AG10803 (cell line): ENCODE results near the gene NAGLU.
A peak's percentile ranks its signal among the peaks of the same experiment; 100 is the strongest.

Experiments
- DNase-seq: peaks from one replicate; pipeline ENCODE4 v3.0.0; 2010; ENCODE audit warnings: low read depth
- H3K4me3 ChIP-seq: 2 replicates; pipeline ENCODE4 v1.5.1; 2011; ENCODE audit warnings: mild to moderate bottlenecking, low read length, control low read depth
- CTCF ChIP-seq: conservative IDR thresholded peaks from 2 replicates; pipeline ENCODE4 v1.5.1; 2011; ENCODE audit warnings: mild to moderate bottlenecking, low read length, control low read depth, inconsistent platforms

The NAGLU gene

GRCh38 chr17:42536048-42536371, at the start of gene NAGLU:
NAGLU (plus strand) TSS chr17:42536241; CDS start chr17:42536273, 32 bp downstream.
- no peak for TF ChIP-seq CTCF
- DNase-seq = peak; percentile 84
- peak within 1 kb of the TSS; percentile 78 for H3K4me3 ChIP-seq

GRCh38 chr17:42488032-42488431, 48.0 kb upstream of the NAGLU start:
- no peak overlapping the region for H3K4me3 ChIP-seq

GRCh38 chr17:42493319-42493718, 42.7 kb upstream of the NAGLU start:
- TF ChIP-seq CTCF = no peak
- DNase-seq = no peak
- H3K4me3 ChIP-seq = no peak overlapping the region

More at GRCh38 chr17:42488032-42488431, 48.0 kb upstream of the NAGLU start:
- no peak for TF ChIP-seq CTCF
- DNase-seq = no peak

GRCh38 chr17:42494673-42495072, 41.4 kb upstream of the NAGLU start:
- DNase-seq = peak; percentile 18
- H3K4me3 ChIP-seq = no peak overlapping the region
- TF ChIP-seq CTCF = no peak

- TF ChIP-seq CTCF = no peak
- no peak for DNase-seq
- H3K4me3 ChIP-seq = no peak overlapping the region
Measured at GRCh38 chr17:42498828-42499227, 37.2 kb upstream of the NAGLU start.

GRCh38 chr17:42502091-42502490, 34.0 kb upstream of the NAGLU start:
- no peak for DNase-seq
- no peak overlapping the region for H3K4me3 ChIP-seq
- TF ChIP-seq CTCF = no peak

GRCh38 chr17:42502926-42503325, 33.1 kb upstream of the NAGLU start:
- no peak for DNase-seq
- no peak for TF ChIP-seq CTCF
- H3K4me3 ChIP-seq = no peak overlapping the region
